RWPE2 (cell line): Measurements from ENCODE around the gene DTWD2.
"Not testable (repeated sequence)": the region's sequence is repeated elsewhere in the genome, so short reads cannot be mapped to it uniquely, and the experiment has no call there.

Experiments
- ATAC-seq: fragments of 200-7000 bp; cut with Tn5 transposase; 3 replicates; pipeline ENCODE4 v1.9.1; 2021; ENCODE audit warnings: low read depth
- DNase-seq: peaks from one replicate; pipeline ENCODE4 v3.0.0-alpha.2; 2020; ENCODE audit warnings: low spot score
- H3K27ac ChIP-seq: fragments of 450-650 bp; 2 replicates; pipeline ENCODE4 v1.5.1; 2017; ENCODE audit warnings: mild to moderate bottlenecking; ENCODE audit not compliant: poor library complexity, severe bottlenecking
- H3K27me3 ChIP-seq: fragments of 250-450 bp; sonication (Bioruptor Pico); 2 replicates; pipeline ENCODE4 v1.5.1; 2021; ENCODE audit warnings: mild to moderate bottlenecking, moderate library complexity; ENCODE audit not compliant: insufficient read depth, poor library complexity, severe bottlenecking
- H3K36me3 ChIP-seq: fragments of 250-450 bp; sonication (Bioruptor Pico); 2 replicates; pipeline ENCODE4 v1.5.1; 2020; ENCODE audit warnings: low read depth, mild to moderate bottlenecking, moderate library complexity
- H3K4me1 ChIP-seq: fragments of 250-450 bp; sonication (Bioruptor Pico); 2 replicates; pipeline ENCODE4 v1.5.1; 2021; ENCODE audit warnings: mild to moderate bottlenecking, moderate library complexity; ENCODE audit not compliant: insufficient read depth, poor library complexity, severe bottlenecking
- H3K4me3 ChIP-seq: fragments of 250-450 bp; sonication (Bioruptor Pico); 2 replicates; pipeline ENCODE4 v1.5.1; 2021; ENCODE audit warnings: mild to moderate bottlenecking, moderate library complexity; ENCODE audit not compliant: severe bottlenecking
- H3K9me3 ChIP-seq: fragments of 250-450 bp; sonication (Bioruptor Pico); 2 replicates; pipeline ENCODE4 v1.5.1; 2021; ENCODE audit warnings: mild to moderate bottlenecking, moderate library complexity; ENCODE audit not compliant: severe bottlenecking
- CTCF ChIP-seq: fragments of 450-650 bp; IDR thresholded peaks from one replicate; pipeline ENCODE4 v1.5.1; 2017; ENCODE audit warnings: mild to moderate bottlenecking, moderate library complexity; ENCODE audit not compliant: poor library complexity, severe bottlenecking

The DTWD2 gene

GRCh38 chr5:118968925-118969375 is 19.4 kb downstream of the DTWD2 start:
- Histone ChIP-seq H3K36me3 (no peaks in the 10 kb centered on the region), H3K4me1 (no peaks in the 10 kb centered on the region), H3K27ac (no peak overlapping the region), H3K9me3 (no peaks in the 10 kb centered on the region), H3K4me3 (no peak overlapping the region), H3K27me3 (no peaks in the 10 kb centered on the region)
- DNase-seq (no peak), ATAC-seq (peak; percentile 36; the same call in 2 of the 3 replicates)
- TF ChIP-seq CTCF, result no peak

- no peak overlapping the region for H3K27ac ChIP-seq
- no peaks in the 10 kb centered on the region for H3K4me1 ChIP-seq
- no peaks in the 10 kb centered on the region for H3K27me3 ChIP-seq
- no peaks in the 10 kb centered on the region for H3K36me3 ChIP-seq
- DNase-seq (no peak), ATAC-seq (no peak; the same call in 2 of the 3 replicates)
- H3K4me3 ChIP-seq, result no peak overlapping the region
- H3K9me3 ChIP-seq, result no peaks in the 10 kb centered on the region
- TF ChIP-seq CTCF, result no peak
These were observed 19.9 kb downstream of the DTWD2 start for GRCh38 chr5:118968406-118968911.

- ATAC-seq, result no peak
- Histone ChIP-seq H3K36me3 (no peaks in the 10 kb centered on the region), H3K27ac (no peak overlapping the region), H3K4me3 (no peak overlapping the region), H3K9me3 (no peaks in the 10 kb centered on the region), H3K4me1 (no peaks in the 10 kb centered on the region), H3K27me3 (no peaks in the 10 kb centered on the region)
- no peak for TF ChIP-seq CTCF
- no peak for DNase-seq
These were observed 21.3 kb downstream of the DTWD2 start for GRCh38 chr5:118967059-118967508.

GRCh38 chr5:118965890-118966289 is 22.5 kb downstream of the DTWD2 start:
- TF ChIP-seq CTCF, result no peak

GRCh38 chr5:118964970-118965369 is 23.4 kb downstream of the DTWD2 start:
- H3K27ac ChIP-seq, H3K27me3 ChIP-seq, H3K9me3 ChIP-seq, H3K36me3 ChIP-seq, ATAC-seq, DNase-seq, H3K4me1 ChIP-seq, H3K4me3 ChIP-seq: not testable (repeated sequence)

More at GRCh38 chr5:118965890-118966289, 22.5 kb downstream of the DTWD2 start:
- Histone ChIP-seq H3K4me1 (no peaks in the 10 kb centered on the region), H3K36me3 (no peaks in the 10 kb centered on the region), H3K27ac (no peak overlapping the region), H3K27me3 (no peaks in the 10 kb centered on the region), H3K9me3 (no peaks in the 10 kb centered on the region), H3K4me3 (no peak overlapping the region)
- DNase-seq (no peak), ATAC-seq (no peak)

GRCh38 chr5:118964388-118964787 is 24.0 kb downstream of the DTWD2 start:
- not testable (repeated sequence) for DNase-seq, H3K27ac ChIP-seq, ATAC-seq, H3K27me3 ChIP-seq, H3K9me3 ChIP-seq, H3K4me1 ChIP-seq, H3K4me3 ChIP-seq, H3K36me3 ChIP-seq
